ENCODE data around the gene PHLPP1.

- TF ChIP-seq CTCF (conservative IDR thresholded peaks at IDR 0.05 in 1 of 2, IDR thresholded peaks at IDR 0.05 in 1 of 2; ENCODE audit: low read depth in 1 of 2, low read length in 2 of 2): no peak
- TF ChIP-seq EZH2 (IDR thresholded peaks at IDR 0.05; ENCODE audit: low read length, missing control alignments): no peak
Observed at GRCh38 chr18:62788111-62788510, 72.8 kb downstream of the PHLPP1 start.
